ENCODE data around the gene TBL3.

DNA sequence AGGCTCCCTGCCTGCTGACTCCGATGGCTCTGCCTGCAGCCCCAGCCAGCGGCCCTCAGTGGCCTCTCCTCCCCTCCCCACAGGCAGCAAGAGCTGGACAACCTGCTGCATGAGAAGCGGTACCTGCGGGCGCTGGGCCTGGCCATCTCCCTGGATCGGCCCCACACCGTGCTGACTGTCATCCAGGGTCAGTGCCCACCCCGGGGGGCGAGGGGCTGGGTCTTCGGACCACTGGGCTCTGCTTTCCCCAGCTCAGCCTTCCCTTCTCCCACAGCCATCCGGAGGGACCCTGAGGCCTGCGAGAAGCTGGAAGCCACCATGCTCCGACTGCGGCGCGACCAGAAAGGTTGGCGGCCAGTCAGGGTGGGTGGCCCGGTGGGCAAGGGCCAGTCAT lies 6.0 kb downstream of the TBL3 start:
- TF ChIP-seq POLR2A (IDR thresholded peaks at IDR 0.05; ENCODE audit: low read length) (no peak), GATA1 (IDR thresholded peaks at IDR 0.05; ENCODE audit: low read depth, low read length) (no peak)

Measured in erythroblast (primary cell).